Measurements from ENCODE around the gene FHOD3.

Gene FHOD3

GRCh38 chr18:36516726-36517125, 219.2 kb downstream of the FHOD3 start:
- DNase-seq (ENCODE audit: insufficient read length, low spot score) (no peak), FAIRE-seq (no peak)
- TF ChIP-seq, protein P1, sequence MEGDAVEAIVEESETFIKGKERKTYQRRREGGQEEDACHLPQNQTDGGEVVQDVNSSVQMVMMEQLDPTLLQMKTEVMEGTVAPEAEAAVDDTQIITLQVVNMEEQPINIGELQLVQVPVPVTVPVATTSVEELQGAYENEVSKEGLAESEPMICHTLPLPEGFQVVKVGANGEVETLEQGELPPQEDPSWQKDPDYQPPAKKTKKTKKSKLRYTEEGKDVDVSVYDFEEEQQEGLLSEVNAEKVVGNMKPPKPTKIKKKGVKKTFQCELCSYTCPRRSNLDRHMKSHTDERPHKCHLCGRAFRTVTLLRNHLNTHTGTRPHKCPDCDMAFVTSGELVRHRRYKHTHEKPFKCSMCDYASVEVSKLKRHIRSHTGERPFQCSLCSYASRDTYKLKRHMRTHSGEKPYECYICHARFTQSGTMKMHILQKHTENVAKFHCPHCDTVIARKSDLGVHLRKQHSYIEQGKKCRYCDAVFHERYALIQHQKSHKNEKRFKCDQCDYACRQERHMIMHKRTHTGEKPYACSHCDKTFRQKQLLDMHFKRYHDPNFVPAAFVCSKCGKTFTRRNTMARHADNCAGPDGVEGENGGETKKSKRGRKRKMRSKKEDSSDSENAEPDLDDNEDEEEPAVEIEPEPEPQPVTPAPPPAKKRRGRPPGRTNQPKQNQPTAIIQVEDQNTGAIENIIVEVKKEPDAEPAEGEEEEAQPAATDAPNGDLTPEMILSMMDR (IDR thresholded peaks at IDR 0.05; ENCODE audit: insufficient read depth, missing control alignments), result no peak

- FAIRE-seq, result no peak
- TF ChIP-seq, protein P1 (IDR thresholded peaks at IDR 0.05; ENCODE audit: insufficient read depth, missing control alignments), result no peak
- no peak for DNase-seq (ENCODE audit: insufficient read length, low spot score)
Observed at GRCh38 chr18:36518839-36519238, 221.3 kb downstream of the FHOD3 start.

DNA sequence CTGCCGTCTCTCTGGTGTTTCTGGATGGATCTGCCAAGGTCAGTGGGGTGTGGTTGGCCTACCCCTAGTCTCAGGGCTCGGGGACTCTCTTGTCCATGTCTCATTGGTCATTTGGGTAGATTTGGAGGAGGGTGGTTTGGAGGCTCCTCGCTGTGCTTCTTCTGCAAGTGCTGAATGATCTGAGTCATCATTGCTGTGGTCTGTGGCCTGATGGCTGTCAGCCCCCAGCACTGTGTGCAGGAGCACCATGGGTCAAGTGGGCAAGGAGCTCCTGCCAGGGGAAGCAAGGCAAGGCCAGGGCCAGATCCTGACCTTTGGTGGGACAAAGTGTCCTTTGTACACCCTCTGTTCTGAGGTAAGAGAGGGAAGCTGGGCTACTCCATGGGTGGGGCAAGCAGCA, 221.8 kb downstream of the FHOD3 start:
- FAIRE-seq, result no peak
- no peak for DNase-seq (ENCODE audit: insufficient read length, low spot score)
- TF ChIP-seq, protein P1 (IDR thresholded peaks at IDR 0.05; ENCODE audit: insufficient read depth, missing control alignments), result no peak

DNA sequence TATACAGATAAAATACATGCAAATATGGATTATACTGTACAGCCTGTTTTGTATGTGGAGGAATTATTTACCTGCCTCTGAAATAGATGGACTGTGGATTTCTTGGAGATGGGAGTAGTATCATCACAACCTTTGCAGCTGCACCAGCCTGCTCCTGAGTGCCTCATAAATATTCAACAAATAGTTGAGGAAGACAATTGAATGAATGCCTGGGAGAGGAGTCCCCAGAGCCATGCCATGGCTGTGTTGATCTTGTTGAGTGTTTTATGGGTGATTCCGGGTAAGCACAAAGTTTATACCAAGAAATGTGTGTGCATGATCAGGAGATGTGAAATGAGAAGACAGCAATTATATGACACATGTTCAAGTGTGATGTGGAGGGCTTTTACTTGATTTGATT, 225.0 kb downstream of the FHOD3 start:
- FAIRE-seq (peak; percentile 66), DNase-seq (ENCODE audit: insufficient read length, low spot score) (no peak)
- TF ChIP-seq, protein P1 (IDR thresholded peaks at IDR 0.05; ENCODE audit: insufficient read depth, missing control alignments), result no peak

DNA sequence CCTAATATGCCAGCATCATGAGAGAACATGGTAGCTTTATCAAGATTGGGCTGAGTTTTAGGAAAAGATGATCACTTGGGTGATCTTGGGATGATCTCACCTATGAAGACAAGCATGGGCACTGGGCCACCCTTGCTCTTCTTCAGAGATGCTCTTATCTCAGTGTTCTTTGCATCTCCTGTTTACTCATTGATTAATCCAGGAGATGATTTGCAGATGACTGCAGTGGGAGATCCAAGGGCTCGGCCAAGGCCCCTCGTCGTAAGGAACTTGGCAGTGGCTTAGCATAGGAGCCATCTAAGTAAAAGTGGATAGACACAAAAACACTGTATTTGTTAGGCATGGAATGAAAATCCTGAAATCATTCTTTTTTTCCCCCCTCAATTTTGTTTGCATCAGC, 228.4 kb downstream of the FHOD3 start:
- peak; percentile 64 for FAIRE-seq
- TF ChIP-seq, protein P1 (IDR thresholded peaks at IDR 0.05; ENCODE audit: insufficient read depth, missing control alignments), result no peak
- DNase-seq (ENCODE audit: insufficient read length, low spot score), result no peak

DNA sequence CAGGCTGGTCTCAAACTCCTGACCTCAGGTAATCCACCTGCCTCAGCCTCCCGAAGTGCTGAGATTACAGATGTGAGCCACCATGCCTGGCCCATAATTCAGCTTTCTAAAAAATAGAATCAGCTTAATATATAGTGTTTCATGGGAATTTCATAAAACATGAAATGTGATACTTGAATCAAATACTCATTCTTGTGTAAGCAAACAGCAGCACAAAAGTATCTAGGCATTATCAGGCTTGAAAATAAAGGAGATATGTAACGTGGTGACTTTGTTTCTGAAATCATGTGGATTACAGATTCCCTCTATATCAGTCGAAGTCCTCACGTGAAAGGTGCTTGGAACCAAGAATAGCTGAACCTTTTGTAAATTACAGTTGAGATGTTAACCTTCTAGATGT, 229.1 kb downstream of the FHOD3 start:
- FAIRE-seq, result peak; percentile 32
- no peak for DNase-seq (ENCODE audit: insufficient read length, low spot score)

DNA sequence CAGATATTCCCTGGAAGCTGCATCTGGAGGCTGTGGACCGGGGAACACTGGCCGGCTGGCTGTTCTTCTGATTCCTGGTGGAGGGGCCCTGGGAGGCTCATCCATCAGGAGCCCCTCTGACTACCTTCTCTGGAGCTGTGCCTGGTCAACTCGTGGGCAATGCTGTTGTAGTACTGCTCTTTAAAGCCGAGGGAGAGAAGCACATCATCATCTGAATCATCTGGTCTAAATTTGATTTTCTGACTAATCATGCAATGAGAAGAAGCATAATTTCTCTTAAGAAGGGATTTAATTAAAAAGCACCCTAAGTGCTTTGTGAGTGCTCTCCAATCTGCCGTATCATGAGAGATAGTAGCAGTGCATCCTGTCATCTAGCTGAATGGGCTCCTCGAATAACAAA, 229.5 kb downstream of the FHOD3 start:
- DNase-seq (ENCODE audit: insufficient read length, low spot score) (no peak), FAIRE-seq (peak; percentile 46)
- TF ChIP-seq, protein P1 (IDR thresholded peaks at IDR 0.05; ENCODE audit: insufficient read depth, missing control alignments), result no peak

More for the DNA sequence above, 229.1 kb downstream of the FHOD3 start:
- TF ChIP-seq, protein P1 (IDR thresholded peaks at IDR 0.05; ENCODE audit: insufficient read depth, missing control alignments), result no peak
